Calu3 (cell line): Measurements from ENCODE around the gene RPL3. TPM values are rescaled to one million over a fixed set of nuclear protein-coding genes. Genes with fewer than 3 reads are reported as not detected.

ENCODE experiments used
- BruUV-seq: library from RNA; stranded (reverse); fragments of 400-500 nt; replicated peaks from 2 replicates; lab custom pipeline; 2021; lab: Mats Ljungman, UMichigan
- CTCF ChIA-PET: fragments of 300-600 bp; sonication (Branson Sonifier 250); formaldehyde crosslinking; loops from one replicate; lab custom pipeline; 2022; ENCODE audit warnings: antibody characterized with exemption; lab: Charles Lee
- DNase-seq: peaks from one replicate; pipeline ENCODE4 v3.0.0; 2022
- H3K27ac Mint-ChIP-seq: one replicate; pipeline ENCODE4 v1.8.0; 2022; ENCODE audit warnings: mixed read lengths; ENCODE audit not compliant: unreplicated experiment
- H3K27me3 Mint-ChIP-seq: one replicate; pipeline ENCODE4 v1.8.0; 2022; ENCODE audit warnings: mixed read lengths; ENCODE audit not compliant: unreplicated experiment
- H3K36me3 Mint-ChIP-seq: one replicate; pipeline ENCODE4 v1.8.0; 2022; ENCODE audit warnings: mild to moderate bottlenecking, moderate library complexity, mixed read lengths; ENCODE audit not compliant: insufficient read depth, unreplicated experiment
- H3K4me1 Mint-ChIP-seq: one replicate; pipeline ENCODE4 v1.8.0; 2022; ENCODE audit warnings: mild to moderate bottlenecking, low read depth, mixed read lengths; ENCODE audit not compliant: unreplicated experiment
- H3K4me3 Mint-ChIP-seq: one replicate; pipeline ENCODE4 v1.8.0; 2022; ENCODE audit warnings: mild to moderate bottlenecking, low read depth, moderate library complexity, mixed read lengths; ENCODE audit not compliant: unreplicated experiment
- H3K9me3 Mint-ChIP-seq: one replicate; pipeline ENCODE4 v1.8.0; 2022; ENCODE audit warnings: low read depth, mixed read lengths; ENCODE audit not compliant: unreplicated experiment
- CTCF ChIP-seq: fragments of 200-600 bp; IDR thresholded peaks from one replicate; pipeline ENCODE4 v1.8.0; 2022; ENCODE audit warnings: antibody characterized with exemption; ENCODE audit not compliant: unreplicated experiment
- intact Hi-C: fragments of 100-400 bp; cut with micrococcal nuclease; formaldehyde crosslinking; loops from one replicate; pipeline ENCODE4 v1.10.0; 2022; ENCODE audit not compliant: unreplicated experiment
- total RNA-seq: library from RNA; stranded (reverse); gene quantifications from 2 replicates; pipeline ENCODE4 v1.2.3, GENCODE V29; 2022

RPL3 gene
- total RNA-seq, 1 experiment from 2014 or later: 1,058 TPM

GRCh38 chr22:39350757-39351688 is 31.6 kb upstream of the RPL3 start:
- no peak for DNase-seq
- H3K27ac Mint-ChIP-seq: no peak overlapping the region
- no peaks in the 10 kb centered on the region for H3K9me3 Mint-ChIP-seq
- TF ChIP-seq CTCF: no peak
- H3K4me3 Mint-ChIP-seq: peak overlapping the region; percentile 67
- H3K4me1 Mint-ChIP-seq: no peaks in the 10 kb centered on the region
- CTCF ChIA-PET: no interaction called here
- no peaks in the 10 kb centered on the region for H3K27me3 Mint-ChIP-seq
- no TSS peak for BruUV-seq
- peaks cover 15% of the 10 kb centered on the region for H3K36me3 Mint-ChIP-seq
- intact Hi-C loops: no loop called here

GRCh38 chr22:39349967-39350726 is 30.7 kb upstream of the RPL3 start, which contains the start of gene SYNGR1:
Gene SYNGR1 (plus strand): TSS chr22:39349991. CDS start chr22:39350011, 20 bp downstream.
- Mint-ChIP-seq H3K9me3 (no peaks in the 10 kb centered on the region), H3K4me3 (peak within 1 kb of the TSS; percentile 67), H3K27me3 (no peaks in the 10 kb centered on the region), H3K27ac (peak within 1 kb of the TSS; percentile 36), H3K4me1 (no peaks in the 10 kb centered on the region), H3K36me3 (peaks cover 15% of the 10 kb centered on the region)
- DNase-seq: peak; percentile 17
- CTCF ChIA-PET: interaction anchor here (0.6 kb wide), 1 partner anchor 101 kb away, joined by 3 read pairs; no protein-coding TSS in a partner anchor
- intact Hi-C loops: no loop called here
- TF ChIP-seq CTCF: no peak
- BruUV-seq: no TSS peak

- intact Hi-C loops: no loop called here
- no peaks in the 10 kb centered on the region for H3K9me3 Mint-ChIP-seq
- DNase-seq: peak; percentile 52
- H3K27me3 Mint-ChIP-seq: no peaks in the 10 kb centered on the region
- peaks cover 3% of the 10 kb centered on the region for H3K4me1 Mint-ChIP-seq
- no peak for TF ChIP-seq CTCF
- peak overlapping the region; percentile 67 for H3K4me3 Mint-ChIP-seq
- H3K27ac Mint-ChIP-seq: peak overlapping the region; percentile 36
- peaks cover 15% of the 10 kb centered on the region for H3K36me3 Mint-ChIP-seq
- no TSS peak for BruUV-seq
- CTCF ChIA-PET: interaction anchor here (1.0 kb wide), 1 partner anchor 30 kb away, joined by 3 read pairs; no protein-coding TSS in a partner anchor
Observed at GRCh38 chr22:39349506-39349966, 30.1 kb upstream of the RPL3 start.

- no peaks in the 10 kb centered on the region for H3K27me3 Mint-ChIP-seq
- no peak for DNase-seq
- peak overlapping the region; percentile 36 for H3K27ac Mint-ChIP-seq
- H3K4me1 Mint-ChIP-seq: peaks cover 8% of the 10 kb centered on the region
- TF ChIP-seq CTCF: no peak
- intact Hi-C loops: no loop called here
- no TSS peak for BruUV-seq
- peaks cover 15% of the 10 kb centered on the region for H3K36me3 Mint-ChIP-seq
- peak overlapping the region; percentile 67 for H3K4me3 Mint-ChIP-seq
- CTCF ChIA-PET: interaction anchor here (0.7 to 1.0 kb wide), 2 partner anchors 29 to 44 kb away, joined by 3 read pairs; no protein-coding TSS in a partner anchor
- H3K9me3 Mint-ChIP-seq: no peaks in the 10 kb centered on the region
Observed at GRCh38 chr22:39348909-39349505, 29.6 kb upstream of the RPL3 start.
